DOHH2 (cell line): ENCODE measurements around the gene CSNK2A3.

Experiments
- CTCF ChIP-seq: fragments of 200-600 bp; sonication (generic); IDR thresholded peaks from one replicate; pipeline ENCODE4 v1.5.1; 2014; ENCODE audit warnings: antibody characterized with exemption, mild to moderate bottlenecking, low read depth, low read length; ENCODE audit not compliant: poor library complexity, severe bottlenecking
- EZH2phosphoT487 ChIP-seq: fragments of 200-600 bp; sonication (generic); IDR thresholded peaks from 2 replicates; pipeline ENCODE4 v1.6.1; 2017; ENCODE audit warnings: borderline replicate concordance, mild to moderate bottlenecking, antibody characterized with exemption, low read length, moderate library complexity, mixed read lengths

GRCh38 chr11:11338304-11338703 is 14.7 kb downstream of the CSNK2A3 start:
- TF ChIP-seq CTCF (no peak), EZH2phosphoT487 (no peak)
